GM23338 (cell line): ENCODE data around the gene CRHR1.

Experiments used
- EZH2 ChIP-seq: fragments of 200-600 bp; sonication (generic); IDR thresholded peaks from one replicate; pipeline ENCODE4 v1.8.0; 2017; ENCODE audit warnings: antibody characterized with exemption, mild to moderate bottlenecking, low read depth; ENCODE audit not compliant: unreplicated experiment
- POLR2AphosphoS5 ChIP-seq: IDR thresholded peaks from 2 replicates; pipeline ENCODE4 v1.6.1; 2016; ENCODE audit warnings: antibody characterized with exemption, low read depth
- TF ChIP-seq, protein P1 (sequence below), 2 experiments: fragments of 200-600 bp in 1 of 2; sonication (generic) in 1 of 2; conservative IDR thresholded peaks; 2 replicates each; pipeline versions ENCODE4 v1.5.1 to v1.6.1; 2016 to 2017; ENCODE audit warnings: antibody characterized with exemption in 2 of 2, low read depth in 2 of 2, mild to moderate bottlenecking in 2 of 2, moderate library complexity in 1 of 2

DNA sequence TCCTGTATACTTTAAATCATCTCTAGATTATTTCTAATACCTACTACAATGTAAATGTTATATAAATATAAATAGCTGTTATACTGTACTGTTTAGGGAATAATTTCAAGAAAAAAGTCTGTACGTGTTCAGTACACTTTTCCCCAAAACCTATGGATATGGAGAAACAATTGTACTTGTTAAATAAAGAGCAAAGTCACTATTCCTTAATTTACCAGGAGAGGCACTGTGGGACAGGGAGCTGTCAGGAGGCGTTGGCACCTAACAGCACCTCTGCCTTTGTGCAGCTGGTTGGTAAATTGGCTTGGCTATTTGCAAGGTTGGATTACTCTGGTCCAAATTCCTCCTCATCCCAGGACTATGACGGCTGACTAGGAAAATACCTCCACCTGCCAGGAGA lies 28.0 kb downstream of the CRHR1 start:
- TF ChIP-seq, protein P1, sequence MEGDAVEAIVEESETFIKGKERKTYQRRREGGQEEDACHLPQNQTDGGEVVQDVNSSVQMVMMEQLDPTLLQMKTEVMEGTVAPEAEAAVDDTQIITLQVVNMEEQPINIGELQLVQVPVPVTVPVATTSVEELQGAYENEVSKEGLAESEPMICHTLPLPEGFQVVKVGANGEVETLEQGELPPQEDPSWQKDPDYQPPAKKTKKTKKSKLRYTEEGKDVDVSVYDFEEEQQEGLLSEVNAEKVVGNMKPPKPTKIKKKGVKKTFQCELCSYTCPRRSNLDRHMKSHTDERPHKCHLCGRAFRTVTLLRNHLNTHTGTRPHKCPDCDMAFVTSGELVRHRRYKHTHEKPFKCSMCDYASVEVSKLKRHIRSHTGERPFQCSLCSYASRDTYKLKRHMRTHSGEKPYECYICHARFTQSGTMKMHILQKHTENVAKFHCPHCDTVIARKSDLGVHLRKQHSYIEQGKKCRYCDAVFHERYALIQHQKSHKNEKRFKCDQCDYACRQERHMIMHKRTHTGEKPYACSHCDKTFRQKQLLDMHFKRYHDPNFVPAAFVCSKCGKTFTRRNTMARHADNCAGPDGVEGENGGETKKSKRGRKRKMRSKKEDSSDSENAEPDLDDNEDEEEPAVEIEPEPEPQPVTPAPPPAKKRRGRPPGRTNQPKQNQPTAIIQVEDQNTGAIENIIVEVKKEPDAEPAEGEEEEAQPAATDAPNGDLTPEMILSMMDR (conservative IDR thresholded peaks at IDR 0.05; ENCODE audit: low read depth in 2 of 2) = peak; percentile 48 to 50
- TF ChIP-seq POLR2AphosphoS5 (no peak), EZH2 (no peak)
